GM10266 (cell line): Measurements from ENCODE around the gene PDE4B.

Source experiments
- DNase-seq: peaks from one replicate; pipeline ENCODE4 v3.0.0; 2012; ENCODE audit errors: extremely low spot score
- CTCF ChIP-seq: IDR thresholded peaks from 2 replicates; pipeline ENCODE4 v1.5.1; 2012; ENCODE audit warnings: mild to moderate bottlenecking, low read depth; ENCODE audit not compliant: control insufficient read depth, insufficient read depth; ENCODE audit errors: missing control alignments

PDE4B gene

GRCh38 chr1:66271216-66271903 is 478.7 kb downstream of the PDE4B start:
- peak; percentile 38 for DNase-seq
- TF ChIP-seq CTCF: no peak

- no peak for DNase-seq
- TF ChIP-seq CTCF: no peak
Measured at GRCh38 chr1:66271904-66272254, 479.2 kb downstream of the PDE4B start.

GRCh38 chr1:66273656-66274055 is 481.0 kb downstream of the PDE4B start:
- no peak for DNase-seq
- TF ChIP-seq CTCF: no peak

GRCh38 chr1:66274634-66275033 is 481.9 kb downstream of the PDE4B start:
- DNase-seq: no peak
- TF ChIP-seq CTCF: no peak

- DNase-seq: no peak
- TF ChIP-seq CTCF: no peak
Measured at GRCh38 chr1:66275083-66275482, 482.4 kb downstream of the PDE4B start.

GRCh38 chr1:66275601-66276023 is 482.9 kb downstream of the PDE4B start:
- no peak for TF ChIP-seq CTCF
- no peak for DNase-seq

GRCh38 chr1:66276218-66276617 is 483.5 kb downstream of the PDE4B start:
- DNase-seq: peak; percentile 33
- TF ChIP-seq CTCF: no peak
